ENCODE measurements around the gene HLA-DOA.

DNA sequence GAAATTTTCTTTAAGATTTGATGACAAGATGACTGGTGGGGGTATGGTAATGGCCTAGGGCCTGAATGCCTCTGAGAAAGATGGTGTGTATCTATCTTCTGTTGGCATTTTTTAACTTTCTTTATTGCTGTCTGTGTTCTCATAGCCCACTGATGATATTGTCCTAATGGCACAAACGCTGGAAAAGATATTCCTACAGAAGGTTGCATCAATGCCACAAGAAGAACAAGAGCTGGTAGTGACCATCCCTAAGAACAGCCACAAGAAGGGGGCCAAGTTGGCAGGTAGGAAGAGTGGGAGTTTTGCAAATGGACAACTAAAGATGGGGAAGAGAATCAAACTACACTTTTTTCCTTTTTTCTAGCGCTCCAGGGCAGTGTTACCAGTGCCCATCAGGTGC lies 33.5 kb downstream of the HLA-DOA start:
- TF ChIP-seq, protein P1, sequence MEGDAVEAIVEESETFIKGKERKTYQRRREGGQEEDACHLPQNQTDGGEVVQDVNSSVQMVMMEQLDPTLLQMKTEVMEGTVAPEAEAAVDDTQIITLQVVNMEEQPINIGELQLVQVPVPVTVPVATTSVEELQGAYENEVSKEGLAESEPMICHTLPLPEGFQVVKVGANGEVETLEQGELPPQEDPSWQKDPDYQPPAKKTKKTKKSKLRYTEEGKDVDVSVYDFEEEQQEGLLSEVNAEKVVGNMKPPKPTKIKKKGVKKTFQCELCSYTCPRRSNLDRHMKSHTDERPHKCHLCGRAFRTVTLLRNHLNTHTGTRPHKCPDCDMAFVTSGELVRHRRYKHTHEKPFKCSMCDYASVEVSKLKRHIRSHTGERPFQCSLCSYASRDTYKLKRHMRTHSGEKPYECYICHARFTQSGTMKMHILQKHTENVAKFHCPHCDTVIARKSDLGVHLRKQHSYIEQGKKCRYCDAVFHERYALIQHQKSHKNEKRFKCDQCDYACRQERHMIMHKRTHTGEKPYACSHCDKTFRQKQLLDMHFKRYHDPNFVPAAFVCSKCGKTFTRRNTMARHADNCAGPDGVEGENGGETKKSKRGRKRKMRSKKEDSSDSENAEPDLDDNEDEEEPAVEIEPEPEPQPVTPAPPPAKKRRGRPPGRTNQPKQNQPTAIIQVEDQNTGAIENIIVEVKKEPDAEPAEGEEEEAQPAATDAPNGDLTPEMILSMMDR (IDR thresholded peaks at IDR 0.05; ENCODE audit: low read length) = no peak
- TF ChIP-seq EZH2 (optimal IDR thresholded peaks at IDR 0.05; ENCODE audit: low read depth, low read length) (no peak), EZH2phosphoT487 (IDR thresholded peaks at IDR 0.05; ENCODE audit: low read length) (no peak)
